Measurements from ENCODE around the gene GABPB2. TPM values are rescaled to one million over a fixed set of nuclear protein-coding genes. Genes with fewer than 3 reads are reported as not detected.
"Not testable (repeated sequence)": the region's sequence is repeated elsewhere in the genome, so short reads cannot be mapped to it uniquely, and the experiment has no call there.

GABPB2 gene
- total RNA-seq, 4 donors from 2014 or later, result 7.9 to 32.2 (median 15.8) TPM

DNA sequence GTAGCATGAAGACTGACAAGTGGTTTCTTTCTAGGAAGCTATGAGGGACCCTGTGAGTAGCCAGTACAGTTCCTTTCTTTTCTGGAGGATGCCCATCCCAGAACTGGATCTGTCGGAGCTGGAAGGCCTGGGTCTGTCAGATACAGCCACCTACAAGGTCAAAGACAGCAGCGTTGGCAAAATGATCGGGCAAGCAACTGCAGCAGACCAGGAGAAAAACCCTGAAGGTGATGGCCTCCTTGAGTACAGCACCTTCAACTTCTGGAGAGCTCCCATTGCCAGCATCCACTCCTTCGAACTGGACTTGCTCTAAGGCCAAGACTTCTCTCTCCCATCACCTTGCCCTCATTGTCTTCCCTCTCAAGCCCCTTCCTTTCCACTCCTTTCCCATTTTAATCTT, 3.4 kb upstream of the GABPB2 start:
- no peaks in the 10 kb centered on the region for H3K27me3 ChIP-seq
- H3K4me1 ChIP-seq, result peaks cover 0 to 12% (median 6%) of the 10 kb centered on the region in 4 donors
- no peaks in the 10 kb centered on the region for H3K9me3 ChIP-seq
- no peaks in the 10 kb centered on the region for H3K36me3 ChIP-seq
- no peak overlapping the region for H3K4me3 ChIP-seq
- peak in 1 of 3 donors; percentile 11 for DNase-seq
- H3K27ac ChIP-seq, result no peak overlapping the region
- TF ChIP-seq, protein P1, sequence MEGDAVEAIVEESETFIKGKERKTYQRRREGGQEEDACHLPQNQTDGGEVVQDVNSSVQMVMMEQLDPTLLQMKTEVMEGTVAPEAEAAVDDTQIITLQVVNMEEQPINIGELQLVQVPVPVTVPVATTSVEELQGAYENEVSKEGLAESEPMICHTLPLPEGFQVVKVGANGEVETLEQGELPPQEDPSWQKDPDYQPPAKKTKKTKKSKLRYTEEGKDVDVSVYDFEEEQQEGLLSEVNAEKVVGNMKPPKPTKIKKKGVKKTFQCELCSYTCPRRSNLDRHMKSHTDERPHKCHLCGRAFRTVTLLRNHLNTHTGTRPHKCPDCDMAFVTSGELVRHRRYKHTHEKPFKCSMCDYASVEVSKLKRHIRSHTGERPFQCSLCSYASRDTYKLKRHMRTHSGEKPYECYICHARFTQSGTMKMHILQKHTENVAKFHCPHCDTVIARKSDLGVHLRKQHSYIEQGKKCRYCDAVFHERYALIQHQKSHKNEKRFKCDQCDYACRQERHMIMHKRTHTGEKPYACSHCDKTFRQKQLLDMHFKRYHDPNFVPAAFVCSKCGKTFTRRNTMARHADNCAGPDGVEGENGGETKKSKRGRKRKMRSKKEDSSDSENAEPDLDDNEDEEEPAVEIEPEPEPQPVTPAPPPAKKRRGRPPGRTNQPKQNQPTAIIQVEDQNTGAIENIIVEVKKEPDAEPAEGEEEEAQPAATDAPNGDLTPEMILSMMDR (IDR thresholded peaks at IDR 0.05), result no peak
- no peak for TF ChIP-seq POLR2A (IDR thresholded peaks at IDR 0.05)

DNA sequence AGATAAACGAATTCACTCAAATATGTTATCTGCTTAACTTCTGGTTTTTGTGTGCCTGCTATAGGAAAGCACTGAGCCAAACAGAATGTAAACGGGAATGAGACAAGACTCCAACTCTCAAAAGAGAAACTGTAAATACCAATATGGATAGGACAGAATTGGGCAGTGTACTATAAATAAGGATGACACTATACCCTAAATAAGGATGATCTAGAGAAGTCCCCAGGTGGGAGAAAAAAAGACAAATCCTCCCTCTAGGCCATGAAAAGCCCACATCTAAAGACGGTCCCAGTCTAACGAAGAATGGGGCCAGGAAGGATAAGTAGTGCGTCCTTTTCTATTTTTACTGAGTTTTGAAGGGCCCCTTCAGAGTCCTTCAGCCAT, 1.5 kb upstream of the GABPB2 start:
- no peaks in the 10 kb centered on the region for H3K27me3 ChIP-seq
- H3K36me3 ChIP-seq, result no peaks in the 10 kb centered on the region
- TF ChIP-seq, protein P1 (IDR thresholded peaks at IDR 0.05), result no peak
- no peak for TF ChIP-seq POLR2A (IDR thresholded peaks at IDR 0.05)
- DNase-seq, result no peak
- no peak overlapping the region for H3K4me3 ChIP-seq
- H3K9me3 ChIP-seq, result no peaks in the 10 kb centered on the region
- peak overlapping the region in 3 of 4 donors; percentile 94 to 97 (median 96) for H3K27ac ChIP-seq
- H3K4me1 ChIP-seq, result peaks cover 0 to 12% (median 6%) of the 10 kb centered on the region in 4 donors

DNA sequence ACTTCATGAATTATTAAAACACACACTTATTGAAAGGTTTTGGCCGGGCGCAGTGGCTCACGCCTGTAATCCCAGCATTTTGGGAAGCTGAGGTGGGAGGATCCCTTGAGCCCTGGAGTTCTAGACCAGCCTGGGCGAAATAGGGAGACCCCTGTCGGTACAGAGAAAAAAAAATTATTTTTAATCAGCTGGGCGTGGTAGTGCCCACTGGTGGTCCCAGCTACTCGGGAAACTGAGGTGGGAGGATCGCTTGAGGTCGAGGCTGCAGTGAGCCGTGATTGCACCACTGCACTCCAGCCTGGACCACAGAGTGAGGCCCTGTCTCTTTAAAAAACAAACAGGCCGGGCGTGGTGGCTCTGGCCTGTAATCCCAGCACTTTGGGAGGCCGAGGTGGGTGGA, 1.7 kb downstream of the GABPB2 start:
- no peaks in the 10 kb centered on the region for H3K9me3 ChIP-seq
- no peak overlapping the region for H3K4me3 ChIP-seq
- H3K27ac ChIP-seq, result peak overlapping the region in 1 of 4 donors; percentile 97
- H3K36me3 ChIP-seq, result no peaks in the 10 kb centered on the region
- TF ChIP-seq, protein P1 (IDR thresholded peaks at IDR 0.05), result no peak
- TF ChIP-seq POLR2A (IDR thresholded peaks at IDR 0.05), result no peak
- no peaks in the 10 kb centered on the region for H3K27me3 ChIP-seq
- peaks cover 0 to 12% (median 6%) of the 10 kb centered on the region in 4 donors for H3K4me1 ChIP-seq
- peak in 1 of 3 donors; percentile 44 for DNase-seq

DNA sequence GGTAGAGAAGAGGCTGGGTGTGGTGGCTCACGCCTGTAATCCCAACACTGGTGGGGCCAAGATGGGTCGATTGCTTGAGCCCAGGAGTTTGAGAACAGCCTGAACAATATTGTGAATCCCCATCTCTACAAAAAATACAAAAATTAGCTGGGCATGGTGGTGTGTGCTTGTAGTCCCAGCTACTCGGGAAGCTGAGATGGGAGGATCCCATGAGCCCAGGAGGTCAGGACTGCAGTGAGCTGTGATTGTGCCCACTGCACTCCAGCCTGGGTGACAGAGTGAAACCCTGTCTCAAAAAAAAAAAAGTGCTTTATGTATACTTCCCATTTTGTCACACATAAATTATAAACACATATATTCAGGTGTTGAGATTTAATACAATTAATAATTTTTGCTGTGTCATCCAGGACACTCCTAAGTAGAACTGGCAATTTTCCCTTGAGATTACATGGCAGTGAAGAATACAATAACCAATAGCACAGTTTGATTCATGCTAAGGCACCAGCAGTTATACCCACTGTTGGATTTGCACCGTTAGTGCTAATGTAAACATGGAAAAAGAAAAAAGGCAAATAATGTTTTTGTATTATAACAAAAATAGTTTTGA, 15.5 kb downstream of the GABPB2 start:
- Histone ChIP-seq H3K27me3 (no peaks in the 10 kb centered on the region), H3K27ac (no peak overlapping the region), H3K36me3 (no peaks in the 10 kb centered on the region), H3K9me3 (no peaks in the 10 kb centered on the region), H3K4me1 (no peaks in the 10 kb centered on the region), H3K4me3 (no peak overlapping the region)
- no peak for TF ChIP-seq POLR2A (IDR thresholded peaks at IDR 0.05)
- TF ChIP-seq, protein P1 (IDR thresholded peaks at IDR 0.05), result no peak
- no peak for DNase-seq

DNA sequence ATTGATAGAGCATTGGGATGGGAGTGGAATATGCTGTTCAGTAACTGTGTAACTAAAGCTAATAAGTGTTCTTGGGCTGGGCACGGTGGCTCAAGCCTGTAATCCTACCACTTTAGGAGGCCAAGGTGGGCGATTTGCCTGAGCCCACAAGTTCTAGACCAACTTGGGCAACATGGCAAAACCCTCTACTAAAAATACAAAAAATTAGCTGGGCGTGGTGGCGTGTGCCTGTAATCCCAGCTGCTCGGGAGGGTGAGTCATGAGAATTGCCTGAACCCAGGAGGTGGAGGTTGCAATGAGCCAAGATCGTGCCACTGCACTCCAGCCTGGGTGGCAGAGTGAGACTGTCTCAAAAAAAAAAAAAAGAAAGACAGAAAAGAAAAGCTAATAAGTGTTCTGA, 26.9 kb downstream of the GABPB2 start:
- DNase-seq, H3K36me3 ChIP-seq, H3K27me3 ChIP-seq, H3K4me1 ChIP-seq, H3K9me3 ChIP-seq, H3K27ac ChIP-seq, H3K4me3 ChIP-seq: not testable (repeated sequence)

DNA sequence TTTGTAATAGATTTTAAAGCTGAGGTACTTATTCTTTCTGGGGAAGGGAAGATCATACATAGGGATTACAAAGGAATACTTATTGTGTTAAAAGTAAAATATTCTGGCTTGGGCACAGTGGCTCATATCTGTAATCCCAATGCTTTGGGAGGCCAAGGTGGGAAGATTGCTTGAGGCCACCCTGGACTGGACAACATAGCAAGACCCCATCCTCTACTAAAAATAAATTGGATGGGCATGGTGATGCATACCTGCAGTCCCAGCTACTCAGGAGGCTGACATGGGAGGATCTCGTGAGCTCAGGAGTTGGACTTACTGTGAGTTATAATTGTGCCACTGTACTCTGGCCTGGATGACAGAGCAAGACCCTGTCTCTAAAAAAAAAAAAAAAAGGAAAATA, 27.6 kb downstream of the GABPB2 start:
- Histone ChIP-seq H3K27ac (no peak overlapping the region), H3K9me3 (no peaks in the 10 kb centered on the region), H3K4me3 (no peak overlapping the region), H3K27me3 (no peaks in the 10 kb centered on the region), H3K36me3 (peaks cover 0 to 5% (median 0%) of the 10 kb centered on the region in 3 donors), H3K4me1 (no peaks in the 10 kb centered on the region)
- TF ChIP-seq POLR2A (IDR thresholded peaks at IDR 0.05), result no peak
- TF ChIP-seq, protein P1 (IDR thresholded peaks at IDR 0.05), result no peak
- no peak for DNase-seq
